Naive B cell (primary cell): ENCODE measurements around the gene LIPC. TPM values are rescaled to one million over a fixed set of nuclear protein-coding genes. Genes with fewer than 3 reads are reported as not detected.

Experiments used
- ATAC-seq, 2 donors: fragments of 150-1000 bp; cut with Tn5 transposase; 2 replicates each; pipeline ENCODE4 v1.10.0; 2021; ENCODE audit warnings: low read depth in 2 of 2, mild to moderate bottlenecking in 2 of 2, moderate library complexity in 2 of 2
- DNase-seq: peaks from one replicate; pipeline ENCODE4 v3.0.0; 2022
- H3K27ac Mint-ChIP-seq, 6 donors: one replicate each; pipeline ENCODE4 v1.8.0; 2020 to 2022; ENCODE audit warnings: mild to moderate bottlenecking in 6 of 6, mixed read lengths in 6 of 6, moderate library complexity in 5 of 6, inconsistent platforms in 2 of 6
- H3K27me3 Mint-ChIP-seq, 3 donors: one replicate each; pipeline ENCODE4 v1.8.0; 2021 to 2022; ENCODE audit warnings: mixed read lengths in 3 of 3, mild to moderate bottlenecking in 1 of 3
- H3K36me3 Mint-ChIP-seq, 2 donors: one replicate each; pipeline ENCODE4 v1.8.0; 2020 to 2022; ENCODE audit warnings: mixed read lengths in 2 of 2, inconsistent platforms in 1 of 2, mild to moderate bottlenecking in 1 of 2
- H3K4me1 Mint-ChIP-seq, 3 donors: one replicate each; pipeline ENCODE4 v1.8.0; 2020 to 2022; ENCODE audit warnings: mixed read lengths in 3 of 3, inconsistent platforms in 1 of 3, mild to moderate bottlenecking in 1 of 3, moderate library complexity in 1 of 3
- H3K4me3 Mint-ChIP-seq, 8 donors: one replicate each; pipeline ENCODE4 v1.8.0; 2020 to 2022; ENCODE audit warnings: mild to moderate bottlenecking in 8 of 8, mixed read lengths in 8 of 8, moderate library complexity in 8 of 8, inconsistent platforms in 2 of 8
- H3K9me3 Mint-ChIP-seq, 7 donors: one replicate each; pipeline ENCODE4 v1.8.0; 2020 to 2022; ENCODE audit warnings: mixed read lengths in 7 of 7, mild to moderate bottlenecking in 5 of 7, inconsistent platforms in 2 of 7, moderate library complexity in 1 of 7
- polyA plus RNA-seq, 6 donors: library from polyadenylated mRNA; unstranded; fragments of 300-500 nt; fragmentation: Illumina TruSeq; gene quantifications; one replicate each; pipeline ENCODE4 v1.2.3, GENCODE V29; 2021; ENCODE audit warnings: low read depth in 6 of 6

The LIPC gene
- polyA plus RNA-seq, 6 donors from 2014 or later, result 0.33 TPM; not detected in 5

GRCh38 chr15:58535337-58535736 lies 103.5 kb downstream of the LIPC start:
- Mint-ChIP-seq H3K27me3 (no peaks in the 10 kb centered on the region), H3K36me3 (no peaks in the 10 kb centered on the region), H3K27ac (no peak overlapping the region), H3K9me3 (peaks cover 0 to 4% (median 0%) of the 10 kb centered on the region in 7 donors), H3K4me3 (no peak overlapping the region), H3K4me1 (no peaks in the 10 kb centered on the region)
- DNase-seq (no peak), ATAC-seq (no peak)

GRCh38 chr15:58535894-58536293 lies 104.1 kb downstream of the LIPC start:
- DNase-seq (no peak), ATAC-seq (no peak)
- Mint-ChIP-seq H3K36me3 (no peaks in the 10 kb centered on the region), H3K9me3 (peaks cover 0 to 4% (median 0%) of the 10 kb centered on the region in 7 donors), H3K27ac (peak overlapping the region in 1 of 6 donors; percentile 10), H3K4me1 (no peaks in the 10 kb centered on the region), H3K4me3 (no peak overlapping the region), H3K27me3 (no peaks in the 10 kb centered on the region)

- ATAC-seq (no peak), DNase-seq (no peak)
- Mint-ChIP-seq H3K27ac (no peak overlapping the region), H3K27me3 (no peaks in the 10 kb centered on the region), H3K4me3 (no peak overlapping the region), H3K4me1 (no peaks in the 10 kb centered on the region), H3K9me3 (peaks cover 0 to 4% (median 0%) of the 10 kb centered on the region in 7 donors), H3K36me3 (no peaks in the 10 kb centered on the region)
These were observed 104.6 kb downstream of the LIPC start for GRCh38 chr15:58536414-58536813.

GRCh38 chr15:58537033-58537432 lies 105.2 kb downstream of the LIPC start:
- no peak overlapping the region for H3K4me3 Mint-ChIP-seq
- DNase-seq (no peak), ATAC-seq (no peak)
- no peaks in the 10 kb centered on the region for H3K27me3 Mint-ChIP-seq
- H3K4me1 Mint-ChIP-seq, result no peaks in the 10 kb centered on the region
- no peaks in the 10 kb centered on the region for H3K36me3 Mint-ChIP-seq
- peaks cover 0 to 4% (median 0%) of the 10 kb centered on the region in 7 donors for H3K9me3 Mint-ChIP-seq
- peak overlapping the region in 1 of 6 donors; percentile 23 for H3K27ac Mint-ChIP-seq

- H3K36me3 Mint-ChIP-seq, result no peaks in the 10 kb centered on the region
- H3K27me3 Mint-ChIP-seq, result no peaks in the 10 kb centered on the region
- DNase-seq (no peak), ATAC-seq (no peak)
- peaks cover 0 to 4% (median 0%) of the 10 kb centered on the region in 7 donors for H3K9me3 Mint-ChIP-seq
- H3K4me3 Mint-ChIP-seq, result no peak overlapping the region
- H3K4me1 Mint-ChIP-seq, result no peaks in the 10 kb centered on the region
- H3K27ac Mint-ChIP-seq, result peak overlapping the region in 1 of 6 donors; percentile 12
These were observed 106.5 kb downstream of the LIPC start for GRCh38 chr15:58538225-58538727.

- H3K4me3 Mint-ChIP-seq, result no peak overlapping the region
These were observed 107.1 kb downstream of the LIPC start for GRCh38 chr15:58538901-58539300.

GRCh38 chr15:58539548-58539947 lies 107.8 kb downstream of the LIPC start:
- H3K4me1 Mint-ChIP-seq, result no peaks in the 10 kb centered on the region
- DNase-seq (no peak), ATAC-seq (no peak)
- H3K4me3 Mint-ChIP-seq, result no peak overlapping the region
- no peaks in the 10 kb centered on the region for H3K36me3 Mint-ChIP-seq
- H3K27ac Mint-ChIP-seq, result no peak overlapping the region
- H3K27me3 Mint-ChIP-seq, result no peaks in the 10 kb centered on the region
- peaks cover 0 to 4% (median 0%) of the 10 kb centered on the region in 7 donors for H3K9me3 Mint-ChIP-seq

More at GRCh38 chr15:58538901-58539300, 107.1 kb downstream of the LIPC start:
- Mint-ChIP-seq H3K27ac (peak overlapping the region in 1 of 6 donors; percentile 4), H3K9me3 (peaks cover 0 to 4% (median 0%) of the 10 kb centered on the region in 7 donors), H3K36me3 (no peaks in the 10 kb centered on the region), H3K4me1 (no peaks in the 10 kb centered on the region), H3K27me3 (no peaks in the 10 kb centered on the region)
- ATAC-seq (no peak), DNase-seq (no peak)

GRCh38 chr15:58541410-58542087 lies 109.8 kb downstream of the LIPC start:
- Mint-ChIP-seq H3K9me3 (peaks cover 0 to 4% (median 0%) of the 10 kb centered on the region in 7 donors), H3K27me3 (no peaks in the 10 kb centered on the region), H3K27ac (peak overlapping the region in 2 of 6 donors; percentile 37 to 51), H3K4me1 (no peaks in the 10 kb centered on the region), H3K36me3 (no peaks in the 10 kb centered on the region), H3K4me3 (no peak overlapping the region)
- DNase-seq (no peak), ATAC-seq (no peak)

- no peaks in the 10 kb centered on the region for H3K27me3 Mint-ChIP-seq
- ATAC-seq, result no peak
- no peak for DNase-seq
- peak overlapping the region in 1 of 6 donors; percentile 1 for H3K27ac Mint-ChIP-seq
- peaks cover 0 to 2% (median 0%) of the 10 kb centered on the region in 7 donors for H3K9me3 Mint-ChIP-seq
- H3K4me3 Mint-ChIP-seq, result no peak overlapping the region
- no peaks in the 10 kb centered on the region for H3K36me3 Mint-ChIP-seq
- no peaks in the 10 kb centered on the region for H3K4me1 Mint-ChIP-seq
These were observed 112.0 kb downstream of the LIPC start for GRCh38 chr15:58543664-58544335.

GRCh38 chr15:58544756-58545155 lies 113.0 kb downstream of the LIPC start:
- Mint-ChIP-seq H3K4me1 (no peaks in the 10 kb centered on the region), H3K9me3 (no peaks in the 10 kb centered on the region), H3K27me3 (peaks cover 0 to under 1% (median under 1%) of the 10 kb centered on the region in 3 donors), H3K36me3 (no peaks in the 10 kb centered on the region), H3K4me3 (no peak overlapping the region), H3K27ac (no peak overlapping the region)
- no peak for DNase-seq
- ATAC-seq, result no peak

- no peak for ATAC-seq
These were observed 113.7 kb downstream of the LIPC start for GRCh38 chr15:58545307-58546065.

GRCh38 chr15:58546066-58546591 lies 114.3 kb downstream of the LIPC start:
- H3K4me1 Mint-ChIP-seq, result peaks cover 3 to 5% (median 3%) of the 10 kb centered on the region in 3 donors
- H3K27ac Mint-ChIP-seq, result no peak overlapping the region
- DNase-seq (no peak), ATAC-seq (no peak)
- H3K27me3 Mint-ChIP-seq, result peaks cover 6 to 13% (median 9%) of the 10 kb centered on the region in 3 donors
- H3K9me3 Mint-ChIP-seq, result no peaks in the 10 kb centered on the region
- no peaks in the 10 kb centered on the region for H3K36me3 Mint-ChIP-seq
- no peak overlapping the region for H3K4me3 Mint-ChIP-seq

More at GRCh38 chr15:58545307-58546065, 113.7 kb downstream of the LIPC start:
- H3K27ac Mint-ChIP-seq, result no peak overlapping the region
- DNase-seq, result no peak
- peaks cover 5 to 7% (median 6%) of the 10 kb centered on the region in 3 donors for H3K27me3 Mint-ChIP-seq
- H3K9me3 Mint-ChIP-seq, result no peaks in the 10 kb centered on the region
- H3K4me3 Mint-ChIP-seq, result no peak overlapping the region
- H3K4me1 Mint-ChIP-seq, result no peaks in the 10 kb centered on the region
- H3K36me3 Mint-ChIP-seq, result no peaks in the 10 kb centered on the region
